ENCODE data around the gene TRAF3IP1.

DNA sequence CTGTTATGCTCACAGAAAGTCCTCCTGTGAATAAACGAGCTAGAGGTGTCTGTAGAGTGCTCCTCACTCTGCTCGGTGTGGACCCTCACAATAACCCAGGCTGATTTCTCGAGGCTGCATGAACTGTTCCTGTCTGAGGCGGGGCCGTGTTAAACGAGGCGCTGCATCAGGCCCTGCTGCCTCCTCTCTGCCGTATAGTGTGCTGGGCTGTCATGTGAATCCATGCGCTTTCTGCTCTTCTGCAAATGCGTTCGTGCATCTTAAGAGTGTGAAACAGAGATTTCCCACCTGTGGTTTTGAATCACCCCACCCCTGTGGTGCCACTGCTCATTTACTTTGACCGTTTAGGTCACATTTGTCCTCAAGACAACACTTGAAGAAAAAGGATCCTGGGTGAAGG is 26.2 kb downstream of the TRAF3IP1 start:
- TF ChIP-seq, protein P1, sequence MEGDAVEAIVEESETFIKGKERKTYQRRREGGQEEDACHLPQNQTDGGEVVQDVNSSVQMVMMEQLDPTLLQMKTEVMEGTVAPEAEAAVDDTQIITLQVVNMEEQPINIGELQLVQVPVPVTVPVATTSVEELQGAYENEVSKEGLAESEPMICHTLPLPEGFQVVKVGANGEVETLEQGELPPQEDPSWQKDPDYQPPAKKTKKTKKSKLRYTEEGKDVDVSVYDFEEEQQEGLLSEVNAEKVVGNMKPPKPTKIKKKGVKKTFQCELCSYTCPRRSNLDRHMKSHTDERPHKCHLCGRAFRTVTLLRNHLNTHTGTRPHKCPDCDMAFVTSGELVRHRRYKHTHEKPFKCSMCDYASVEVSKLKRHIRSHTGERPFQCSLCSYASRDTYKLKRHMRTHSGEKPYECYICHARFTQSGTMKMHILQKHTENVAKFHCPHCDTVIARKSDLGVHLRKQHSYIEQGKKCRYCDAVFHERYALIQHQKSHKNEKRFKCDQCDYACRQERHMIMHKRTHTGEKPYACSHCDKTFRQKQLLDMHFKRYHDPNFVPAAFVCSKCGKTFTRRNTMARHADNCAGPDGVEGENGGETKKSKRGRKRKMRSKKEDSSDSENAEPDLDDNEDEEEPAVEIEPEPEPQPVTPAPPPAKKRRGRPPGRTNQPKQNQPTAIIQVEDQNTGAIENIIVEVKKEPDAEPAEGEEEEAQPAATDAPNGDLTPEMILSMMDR (IDR thresholded peaks at IDR 0.05) = no peak
- no peak for TF ChIP-seq POLR2A (IDR thresholded peaks at IDR 0.05)
